DMS153 (cell line): ENCODE results near the gene ATP6V1G1.

Experiments
- DNase-seq: peaks from one replicate; lab custom pipeline; 2025; lab: John Stamatoyannopoulos, UW

The ATP6V1G1 gene

GRCh38 chr9:114612272-114612923 lies 24.8 kb downstream of the ATP6V1G1 start:
- no peak for DNase-seq

- no peak for DNase-seq
These were observed 25.5 kb downstream of the ATP6V1G1 start for GRCh38 chr9:114613087-114613486.

DNA sequence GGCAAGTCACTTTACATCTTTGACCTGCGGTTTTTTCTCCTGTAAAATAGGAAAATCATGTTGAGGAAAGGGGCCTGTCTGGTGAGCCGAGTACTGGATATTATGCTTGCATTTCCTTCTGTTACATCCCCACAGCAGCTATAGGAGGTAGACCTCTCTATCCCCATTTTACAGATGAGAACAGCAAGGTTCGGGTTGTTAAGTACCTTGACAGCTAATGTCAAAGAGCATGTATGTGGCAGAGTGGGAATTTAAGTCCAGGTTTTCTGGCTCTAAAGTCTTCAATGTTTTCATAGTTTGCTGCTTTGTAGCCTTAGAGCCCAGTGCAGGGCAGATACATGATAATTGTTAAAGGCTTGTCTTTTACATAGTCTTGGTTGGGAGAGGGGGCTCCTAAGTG lies 26.4 kb downstream of the ATP6V1G1 start:
- DNase-seq: no peak

DNA sequence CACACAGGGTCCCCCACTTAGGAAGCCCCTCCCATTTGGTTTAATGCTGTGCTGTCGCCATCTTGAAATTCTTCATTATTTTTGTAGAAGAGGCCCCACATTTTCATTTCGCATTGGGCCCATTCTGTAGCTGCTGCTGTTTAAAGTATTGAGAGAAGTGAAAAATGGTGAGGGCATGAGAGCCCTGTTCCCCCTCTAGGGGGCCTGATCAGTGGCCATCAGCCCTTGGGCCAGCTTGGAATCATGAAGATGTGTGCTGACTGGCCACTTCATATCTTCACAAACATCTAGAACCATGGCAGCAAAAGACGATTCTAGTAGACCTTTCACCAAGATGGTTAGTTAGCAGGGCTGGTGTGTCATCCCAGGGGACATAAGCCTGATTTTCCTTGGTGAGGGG lies 26.8 kb downstream of the ATP6V1G1 start:
- no peak for DNase-seq

- no peak for DNase-seq
These were observed 29.3 kb downstream of the ATP6V1G1 start for GRCh38 chr9:114616684-114617520.

DNA sequence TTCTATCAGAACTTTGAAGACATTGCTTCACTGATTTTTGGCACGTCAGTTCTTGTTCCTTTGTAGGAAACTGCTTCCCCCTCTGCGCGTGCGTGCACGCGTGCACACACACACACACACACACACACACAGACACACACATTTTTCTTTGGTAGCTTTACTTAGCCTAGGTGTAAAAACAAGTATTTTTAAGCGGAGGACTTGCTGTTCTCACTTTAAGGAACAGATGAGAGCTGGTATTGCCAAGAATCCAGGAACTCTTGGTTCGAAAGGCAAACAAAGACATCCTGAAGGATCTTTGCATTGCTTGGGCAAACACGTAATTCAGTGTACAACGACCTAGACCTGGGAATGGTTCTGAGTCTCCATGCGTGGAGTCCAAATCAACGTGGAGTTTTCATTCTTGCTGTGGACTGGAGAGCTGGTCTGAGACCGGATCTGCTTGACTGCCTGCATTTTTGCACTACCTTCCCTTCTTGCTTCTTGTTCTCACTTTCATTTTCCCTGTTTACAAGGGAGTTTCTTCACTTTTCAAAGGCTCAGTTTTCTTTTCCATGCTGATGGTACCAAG lies 31.7 kb downstream of the ATP6V1G1 start:
- no peak for DNase-seq

GRCh38 chr9:114621561-114621960 lies 34.0 kb downstream of the ATP6V1G1 start:
- DNase-seq: no peak

GRCh38 chr9:114621975-114622609 lies 34.5 kb downstream of the ATP6V1G1 start:
- no peak for DNase-seq

- no peak for DNase-seq
These were observed 37.1 kb downstream of the ATP6V1G1 start for GRCh38 chr9:114624677-114625076.

DNA sequence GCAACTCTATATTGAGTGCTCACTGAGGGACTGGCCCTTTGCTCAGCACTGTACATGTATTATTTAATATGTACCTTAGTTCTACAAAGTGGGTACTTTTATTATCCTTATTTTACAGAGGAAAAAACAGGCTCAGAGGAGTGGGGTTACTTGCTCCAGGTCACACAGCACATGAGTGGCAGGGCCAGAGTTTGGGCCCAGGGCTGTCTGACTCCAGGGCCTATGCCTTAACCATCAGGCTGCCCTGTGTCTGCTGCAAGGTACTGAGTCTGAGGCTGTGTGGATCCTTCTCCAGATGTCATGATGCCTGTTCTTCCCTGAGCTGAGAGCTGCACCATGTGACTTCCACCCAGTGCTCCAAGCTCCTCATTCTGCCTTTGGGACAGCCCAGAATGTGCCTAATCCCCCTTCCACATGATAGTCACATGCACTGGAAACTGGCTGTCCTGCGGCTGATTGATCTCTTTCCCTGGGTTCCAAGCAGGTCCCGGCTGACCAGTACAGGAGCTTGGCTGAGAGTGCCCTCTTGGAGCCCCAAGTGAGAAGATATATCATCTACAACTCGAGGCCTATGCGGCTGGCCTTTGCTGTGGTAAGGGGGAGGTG lies 38.9 kb downstream of the ATP6V1G1 start:
- no peak for DNase-seq

- DNase-seq: no peak
These were observed 40.0 kb downstream of the ATP6V1G1 start for GRCh38 chr9:114627553-114627952.

- DNase-seq: no peak
These were observed 42.1 kb downstream of the ATP6V1G1 start for GRCh38 chr9:114629563-114630090.

GRCh38 chr9:114631166-114631565 lies 43.6 kb downstream of the ATP6V1G1 start:
- no peak for DNase-seq

DNA sequence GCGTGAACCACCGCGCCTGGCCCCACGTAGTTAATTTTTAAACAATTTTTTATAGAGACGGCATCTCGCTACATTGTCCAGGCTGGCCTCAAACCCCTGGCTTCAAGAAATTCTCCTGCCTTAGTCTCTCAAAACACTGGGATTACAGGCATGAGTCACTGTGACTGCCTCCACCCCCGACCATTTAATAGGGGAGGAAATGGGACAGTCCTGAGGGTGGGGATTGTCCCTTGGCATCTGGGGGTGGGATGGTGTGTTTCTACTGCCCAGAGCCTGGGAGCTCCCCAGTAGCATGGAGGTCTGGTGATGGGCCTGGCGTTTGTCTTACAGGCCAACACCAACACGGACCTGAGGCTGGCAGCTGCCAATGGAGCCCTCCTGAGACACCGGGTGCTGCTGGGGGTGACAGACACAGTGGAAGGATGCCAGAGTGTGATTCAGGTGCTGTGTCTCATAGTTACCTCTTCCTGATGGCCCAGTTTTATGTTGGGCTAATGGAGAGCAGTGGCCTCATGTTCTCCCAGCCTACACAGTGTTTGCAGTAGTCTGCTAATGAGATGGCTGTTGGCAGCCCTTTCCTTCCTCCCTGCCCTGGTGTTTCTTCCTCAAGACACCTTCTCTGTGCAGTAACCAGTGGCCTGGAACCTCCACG lies 46.0 kb downstream of the ATP6V1G1 start:
- DNase-seq: no peak

DNA sequence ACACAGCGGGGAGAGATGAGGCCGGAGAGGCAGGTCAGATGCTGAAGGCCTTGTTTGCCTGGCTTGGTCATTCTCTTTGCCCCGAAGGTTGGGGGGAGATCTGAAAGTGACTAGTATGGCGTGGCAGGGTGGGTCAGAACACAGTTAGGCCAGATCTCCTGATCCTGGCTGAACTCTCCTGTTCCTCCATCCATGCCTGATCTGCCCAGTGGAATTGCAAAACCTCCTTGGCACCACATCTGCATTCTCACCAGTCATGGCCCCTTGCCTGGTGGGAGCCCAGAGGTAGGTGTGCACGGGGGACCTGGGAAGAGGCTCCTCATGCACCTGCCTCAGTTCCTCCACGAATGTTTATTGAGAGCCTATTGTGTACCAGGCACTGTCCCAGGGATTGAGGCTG lies 46.8 kb downstream of the ATP6V1G1 start:
- no peak for DNase-seq

- DNase-seq: no peak
These were observed 50.8 kb downstream of the ATP6V1G1 start for GRCh38 chr9:114638404-114638803.

DNA sequence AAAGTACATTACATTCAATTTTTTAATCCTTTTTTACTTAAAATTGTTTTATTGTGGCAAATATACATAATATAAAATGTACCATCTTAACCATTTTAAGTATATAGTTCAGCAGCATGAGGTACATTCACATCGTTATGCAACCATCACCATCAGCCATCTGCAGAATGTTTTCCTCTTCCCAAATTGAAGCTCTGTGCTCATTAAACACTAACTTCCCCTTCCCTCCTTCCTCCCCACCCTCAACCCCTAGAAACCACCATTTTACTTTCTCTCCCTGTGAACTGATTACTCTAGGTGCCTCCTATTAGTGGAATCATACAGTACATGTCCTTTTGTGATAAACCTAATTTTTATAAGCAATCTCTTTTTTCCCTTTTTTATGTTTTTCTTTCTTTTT lies 54.4 kb downstream of the ATP6V1G1 start:
- no peak for DNase-seq

DNA sequence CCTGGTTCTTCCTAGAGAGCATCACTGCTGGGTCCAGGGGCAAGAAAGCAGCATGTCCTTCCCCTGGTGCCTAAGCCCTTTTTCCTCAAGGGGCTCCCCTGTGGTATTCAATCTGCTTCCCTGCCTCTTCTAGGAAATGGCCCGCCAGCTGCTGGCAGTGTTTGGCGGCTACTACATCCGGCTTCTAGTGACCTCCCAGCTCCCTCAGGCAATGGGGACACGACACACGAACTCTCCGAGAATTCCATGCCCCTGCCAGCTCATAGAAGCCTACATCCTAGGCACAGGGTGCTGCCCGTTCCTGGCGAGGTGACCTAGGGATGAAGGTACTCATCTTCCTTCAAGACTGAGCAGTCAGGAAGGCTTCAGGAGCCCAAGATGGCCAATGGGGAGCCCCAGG lies 55.4 kb downstream of the ATP6V1G1 start:
- no peak for DNase-seq

DNA sequence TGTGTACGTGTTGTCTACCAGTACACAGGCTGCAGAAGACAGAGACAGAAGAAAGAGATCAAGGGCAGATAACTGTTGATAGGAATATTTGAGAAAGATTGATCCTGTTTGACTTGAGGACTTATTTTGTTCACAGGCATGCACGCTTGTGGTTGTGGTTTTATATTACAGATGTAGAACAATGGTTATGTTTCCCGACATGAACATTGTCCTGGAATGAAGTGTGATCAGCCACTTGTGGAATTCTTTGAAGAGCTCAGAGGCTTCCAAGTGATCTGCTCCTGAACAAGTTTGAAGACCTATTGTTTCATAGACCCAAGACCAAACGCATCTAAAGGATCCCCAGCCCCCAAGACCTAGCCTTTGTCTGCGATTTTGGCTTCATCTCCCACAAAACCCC lies 56.3 kb downstream of the ATP6V1G1 start:
- no peak for DNase-seq
